GM12865 (cell line): ENCODE data around the gene C7orf25.

Experiments
- DNase-seq: peaks from one replicate; pipeline ENCODE4 v3.0.0; 2010; ENCODE audit warnings: low read depth
- H3K4me3 ChIP-seq: 2 replicates; pipeline ENCODE4 v1.5.1; 2011; ENCODE audit warnings: mild to moderate bottlenecking, low read depth, low read length, control low read depth
- TF ChIP-seq, protein P1 (sequence below): IDR thresholded peaks from 2 replicates; pipeline ENCODE4 v1.5.1; 2011; ENCODE audit warnings: low read length, control low read depth, low read depth, inconsistent platforms; ENCODE audit not compliant: insufficient read depth; ENCODE audit errors: missing control alignments

C7orf25 gene

DNA sequence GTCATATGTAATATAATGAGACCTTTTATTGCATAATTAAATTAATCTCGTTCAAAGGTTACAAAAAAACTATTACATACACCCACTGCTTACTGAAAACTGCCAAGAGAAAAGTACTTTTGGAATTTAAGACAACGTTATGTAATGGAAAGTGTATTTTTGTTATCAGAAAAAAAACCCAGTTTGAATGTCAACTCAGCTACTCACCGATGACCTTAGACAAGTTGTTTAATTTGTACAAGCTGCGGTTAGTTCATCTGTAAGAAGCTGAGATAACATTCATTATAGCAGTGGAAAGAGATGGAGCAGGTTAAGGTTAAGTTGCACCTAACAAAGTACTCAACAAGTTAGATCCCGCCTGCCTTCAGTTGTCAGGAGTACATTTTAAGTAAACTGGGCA is 19.0 kb upstream of the C7orf25 start:
- no peak for DNase-seq
- TF ChIP-seq, protein P1, sequence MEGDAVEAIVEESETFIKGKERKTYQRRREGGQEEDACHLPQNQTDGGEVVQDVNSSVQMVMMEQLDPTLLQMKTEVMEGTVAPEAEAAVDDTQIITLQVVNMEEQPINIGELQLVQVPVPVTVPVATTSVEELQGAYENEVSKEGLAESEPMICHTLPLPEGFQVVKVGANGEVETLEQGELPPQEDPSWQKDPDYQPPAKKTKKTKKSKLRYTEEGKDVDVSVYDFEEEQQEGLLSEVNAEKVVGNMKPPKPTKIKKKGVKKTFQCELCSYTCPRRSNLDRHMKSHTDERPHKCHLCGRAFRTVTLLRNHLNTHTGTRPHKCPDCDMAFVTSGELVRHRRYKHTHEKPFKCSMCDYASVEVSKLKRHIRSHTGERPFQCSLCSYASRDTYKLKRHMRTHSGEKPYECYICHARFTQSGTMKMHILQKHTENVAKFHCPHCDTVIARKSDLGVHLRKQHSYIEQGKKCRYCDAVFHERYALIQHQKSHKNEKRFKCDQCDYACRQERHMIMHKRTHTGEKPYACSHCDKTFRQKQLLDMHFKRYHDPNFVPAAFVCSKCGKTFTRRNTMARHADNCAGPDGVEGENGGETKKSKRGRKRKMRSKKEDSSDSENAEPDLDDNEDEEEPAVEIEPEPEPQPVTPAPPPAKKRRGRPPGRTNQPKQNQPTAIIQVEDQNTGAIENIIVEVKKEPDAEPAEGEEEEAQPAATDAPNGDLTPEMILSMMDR: no peak
- peak overlapping the region; percentile 97 for H3K4me3 ChIP-seq

DNA sequence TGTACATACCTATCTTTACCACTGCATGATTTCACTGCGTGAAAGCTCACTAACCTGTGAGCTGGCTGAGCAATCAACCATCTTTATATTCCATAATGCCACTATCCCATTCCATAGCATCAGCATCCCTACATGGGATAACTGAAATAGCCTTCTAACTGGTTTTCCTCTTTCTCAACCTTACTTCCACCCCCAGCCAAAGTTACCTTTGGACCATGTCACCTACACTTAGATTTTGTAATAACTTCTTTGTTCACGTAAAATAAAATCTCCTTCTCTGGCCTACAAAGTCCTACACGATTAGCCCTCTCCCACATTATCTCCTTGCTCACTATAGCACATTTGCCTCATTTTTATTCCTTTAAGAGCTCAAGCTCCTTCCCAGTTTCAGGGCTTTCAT is 17.6 kb upstream of the C7orf25 start:
- TF ChIP-seq, protein P1: no peak
- H3K4me3 ChIP-seq: peak overlapping the region; percentile 97

DNA sequence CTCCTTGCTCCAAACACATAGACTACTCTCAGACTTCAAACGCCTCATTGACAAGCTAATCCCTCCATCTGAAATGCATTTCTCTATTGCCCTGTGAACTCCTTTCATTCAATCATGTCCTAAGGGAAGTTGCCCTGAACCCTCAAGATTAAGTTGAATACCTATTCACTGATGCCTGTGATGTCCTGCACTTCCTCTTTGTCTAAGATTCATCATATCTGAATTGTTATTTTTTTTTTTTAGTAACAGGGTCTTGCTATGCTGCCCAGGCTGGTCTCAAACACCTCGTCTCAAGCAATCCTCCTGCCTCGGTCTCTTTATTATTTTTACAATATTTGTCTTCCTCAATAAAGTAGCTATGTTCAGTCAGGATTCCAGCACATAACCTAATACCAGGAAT is 16.9 kb upstream of the C7orf25 start:
- no peak for DNase-seq
- TF ChIP-seq, protein P1: no peak
- no peak overlapping the region for H3K4me3 ChIP-seq

More for the DNA sequence above, 17.6 kb upstream of the C7orf25 start:
- no peak for DNase-seq

DNA sequence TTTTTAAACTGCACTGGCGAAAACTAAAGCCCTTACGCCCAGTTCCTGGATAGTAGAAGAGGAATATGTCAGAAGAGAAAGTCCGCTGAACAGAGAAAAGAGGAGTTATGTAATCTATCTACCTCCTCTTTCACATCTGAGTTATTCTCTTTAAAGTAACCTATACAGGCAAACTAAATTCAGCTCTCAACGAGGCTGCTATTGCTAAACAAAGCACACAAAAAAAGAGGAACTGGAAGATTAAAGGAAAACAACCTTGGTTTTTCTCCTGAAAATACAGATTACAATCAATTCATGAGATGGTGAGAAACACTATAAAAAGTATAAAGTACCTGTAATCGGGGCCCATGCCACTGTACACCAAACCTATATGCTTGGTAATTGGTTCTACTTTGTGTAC is 14.3 kb upstream of the C7orf25 start:
- TF ChIP-seq, protein P1: no peak
- no peak for DNase-seq
- H3K4me3 ChIP-seq: no peak overlapping the region

DNA sequence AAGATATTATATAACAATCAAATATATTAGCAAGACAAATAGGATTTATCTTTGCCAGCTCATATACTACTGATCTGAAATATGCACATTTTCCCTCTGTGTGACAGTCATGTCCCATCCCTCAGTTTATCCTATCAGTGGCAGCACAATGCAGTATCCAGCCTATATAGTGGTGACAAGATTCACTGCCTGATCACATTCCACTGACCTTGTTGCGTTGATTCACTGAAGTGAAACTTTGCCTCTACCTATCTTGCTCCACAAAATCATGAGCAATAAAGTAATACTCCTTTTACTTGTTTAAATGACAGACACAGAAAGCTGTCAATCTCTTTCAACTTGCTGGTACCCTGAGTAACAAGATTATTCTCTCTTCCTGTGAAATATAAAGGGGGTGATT is 13.8 kb upstream of the C7orf25 start:
- H3K4me3 ChIP-seq: no peak overlapping the region
- TF ChIP-seq, protein P1: no peak

DNA sequence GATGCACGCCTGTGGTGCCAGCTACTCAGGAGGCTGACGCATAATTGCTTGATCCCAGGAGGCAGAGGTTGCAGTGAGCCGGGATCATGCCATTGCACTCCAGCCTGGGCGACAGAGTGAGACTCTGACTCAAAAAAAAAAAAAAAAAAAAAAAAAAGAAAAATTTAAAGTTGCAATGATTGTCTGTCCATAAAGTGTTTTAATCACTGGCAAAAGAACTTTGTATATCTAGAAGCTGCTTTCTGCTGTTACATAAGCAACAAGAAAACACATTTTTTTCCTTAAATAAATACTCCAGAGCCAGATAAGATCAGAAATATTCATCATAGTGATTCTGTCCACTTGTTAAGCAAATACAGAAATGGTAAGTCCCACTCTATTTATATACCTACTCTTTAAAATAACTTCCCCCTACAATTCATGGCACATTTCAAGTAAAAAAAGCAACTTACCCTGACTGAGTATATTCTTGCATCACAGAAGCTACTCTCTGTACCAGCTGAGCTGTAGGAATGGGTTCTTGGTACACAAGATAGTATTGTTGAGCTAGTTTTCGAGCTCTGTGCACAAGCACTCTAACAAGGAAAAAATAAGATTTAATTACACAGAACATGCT is 12.5 kb upstream of the C7orf25 start:
- H3K4me3 ChIP-seq: no peak overlapping the region
- no peak for DNase-seq
- TF ChIP-seq, protein P1: no peak

More for the DNA sequence above, 13.8 kb upstream of the C7orf25 start:
- DNase-seq: no peak
